Measurements from ENCODE around the gene RSRC2. TPM values are rescaled to one million over a fixed set of nuclear protein-coding genes. Genes with fewer than 3 reads are reported as not detected.
A peak's percentile ranks its signal among the peaks of the same experiment; 100 is the strongest.

RSRC2 gene
- 98.7 and 318 TPM in 2 replicates for total RNA-seq (2011; cell fraction: chromatin; rRNA removed; ENCODE audit: low replicate concordance)
- total RNA-seq (2011; cell fraction: nucleolus; rRNA removed), result 46.5 and 58.4 TPM in 2 replicates
- total RNA-seq (2011; cell fraction: nucleoplasm; rRNA removed), result 128 and 216 TPM in 2 replicates
- total RNA-seq (2014; rRNA removed), result 65.9 and 83.6 TPM in 2 replicates
- total RNA-seq (2014; rRNA removed; fragmentation: Illumina TruSeq; extraction: Trizol), result 112 and 125 TPM in 2 replicates
- 109 and 120 TPM in 2 replicates for total RNA-seq (2015; rRNA removed; fragmentation: Illumina TruSeq; extraction: Trizol)
- total RNA-seq (2021), result 55.5 and 56.9 TPM in 2 replicates
- 66.6 and 70.1 TPM in 2 replicates for polyA plus RNA-seq (2011; rRNA removed)
- 4.7 and 14.5 TPM in 2 replicates for polyA plus RNA-seq (2011; cell fraction: cytosol; rRNA removed)
- polyA plus RNA-seq (2011; cell fraction: nucleus; rRNA removed), result 82.9 and 129 TPM in 2 replicates
- polyA plus RNA-seq (2012), result 44.7 and 51.8 TPM in 2 replicates
- polyA plus RNA-seq (2014; fragmentation: Illumina TruSeq; extraction: Trizol), result 87.5 and 123 TPM in 2 replicates
- polyA plus RNA-seq (2014; fragmentation: Nextera tagmentation; extraction: Ambion mirVana), result 10 to 100 TPM; 52.6 to 72.3 TPM
- 65.0 and 80.3 TPM in 2 replicates for polyA plus RNA-seq (2014; rRNA removed)
- 55.6 and 64.7 TPM in 2 replicates for polyA minus RNA-seq (2011; rRNA and poly(A)+ RNA removed)
- polyA minus RNA-seq (2011; cell fraction: cytosol; rRNA and poly(A)+ RNA removed), result 13.8 and 20.4 TPM in 2 replicates
- polyA minus RNA-seq (2011; cell fraction: nucleus; rRNA and poly(A)+ RNA removed), result 44.2 and 98.2 TPM in 2 replicates
- Bru-seq, nascent RNA, result percentile 97 among the genes with signal in this experiment
- percentile 98 among the genes with signal in this experiment for BruChase-seq, experiment 1, labeled RNA remaining after a 2-hour chase
- percentile 98 among the genes with signal in this experiment for BruChase-seq, experiment 2, labeled RNA remaining after a 6-hour chase
- long read RNA-seq, experiment 1, transcript RSRC2-201 (10 exons, 3,520 nt), result major isoform, 77 of 240 reads
- long read RNA-seq, experiment 1, partial matches to known transcripts, result 41 of 240 reads
- long read RNA-seq, experiment 1, other reads (novel, unspliced or antisense), result 115 of 240 reads
- long read RNA-seq, experiment 2, transcript RSRC2-201 (10 exons, 3,520 nt), result major isoform, 7 of 57 reads
- long read RNA-seq, experiment 2, partial matches to known transcripts, result 31 of 57 reads
- long read RNA-seq, experiment 2, other reads (novel, unspliced or antisense), result 19 of 57 reads
- long read RNA-seq, experiment 3, transcript RSRC2-201 (10 exons, 3,520 nt), result major isoform, 13 of 59 reads
- long read RNA-seq, experiment 3, partial matches to known transcripts, result 24 of 59 reads
- long read RNA-seq, experiment 3, other reads (novel, unspliced or antisense), result 18 of 59 reads

DNA sequence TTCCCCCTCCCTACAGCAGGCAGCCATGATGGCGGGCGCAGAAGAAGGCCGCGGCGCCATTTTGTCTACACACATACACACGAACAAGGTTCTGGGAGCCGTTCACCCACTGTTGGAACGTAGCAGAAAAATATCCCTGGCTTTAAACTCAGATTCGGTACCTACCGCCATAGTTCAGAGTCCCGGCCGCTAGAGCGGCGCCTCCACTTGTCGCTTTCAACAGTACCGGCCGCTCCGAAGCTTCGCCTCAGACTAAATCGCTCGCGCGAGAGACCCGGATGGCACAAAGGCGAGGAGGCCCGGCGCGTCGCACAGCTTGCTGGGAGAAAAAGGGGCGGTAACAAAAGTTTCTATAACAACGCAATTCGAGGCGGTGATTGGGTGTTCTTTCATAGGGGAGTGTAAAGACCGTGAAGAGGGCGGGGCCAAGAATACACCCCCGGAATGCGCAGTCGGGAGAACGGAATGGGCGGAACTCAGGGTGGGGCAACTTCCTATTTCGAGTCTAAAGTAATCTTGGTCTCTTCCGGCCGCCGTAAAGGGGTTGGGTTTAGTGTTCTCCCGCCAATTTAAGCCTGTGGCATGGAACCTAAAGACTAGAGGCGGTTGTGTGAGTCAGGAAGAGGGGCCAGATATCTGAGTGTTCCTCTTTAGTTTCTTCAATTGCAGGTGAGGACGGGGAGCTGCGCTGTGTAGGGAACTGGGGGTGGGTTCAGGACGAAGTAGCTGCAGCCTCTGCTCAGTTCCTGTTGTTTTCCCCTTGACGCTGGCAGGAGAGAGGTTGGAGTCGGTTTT, at the start of gene RSRC2, which contains the start of gene KNTC1:
Gene RSRC2 (minus strand): TSS at position 254 of the 795 bp plus-strand sequence. CDS start 83 bp downstream, at position 171.
Gene KNTC1 (plus strand): TSS at position 567 of the 795 bp plus-strand sequence. CDS start 2,815 bp downstream, outside the sequence.
- H3K9me1 ChIP-seq (ENCODE audit: control insufficient read depth, insufficient read depth, low read length), result no peaks in the 10 kb centered on the region
- H3K27ac ChIP-seq (ENCODE audit: extremely low read depth, low read depth, low read length), result peak within 1 kb of the TSS; percentile 99
- peak within 1 kb of the TSS; percentile 62 for H3K4me3 ChIP-seq
- in situ Hi-C loops (cut with MboI), result no loop called here
- H3K9ac ChIP-seq (ENCODE audit: insufficient read depth in 1 of 2, low read depth in 2 of 2, low read length in 2 of 2), result peak within 1 kb of the TSS; percentile 98 to 99
- peaks cover 72% of the 10 kb centered on the region for H3K36me3 ChIP-seq (ENCODE audit: control insufficient read depth, insufficient read depth, low read length)
- H3K9me3 ChIP-seq (replicated peaks; ENCODE audit: control insufficient read depth, insufficient read depth, low read depth, low read length), result no peaks in the 10 kb centered on the region
- H2AFZ ChIP-seq (ENCODE audit: low read depth, low read length), result peak within 1 kb of the TSS; percentile 93
- H4K20me1 ChIP-seq (replicated peaks; ENCODE audit: control insufficient read depth, insufficient read depth, low read length), result peaks cover 29% of the 10 kb centered on the region
- POLR2A ChIA-PET, result interaction anchor here (0.5 to 6.5 kb wide), 30 partner anchors 8 to 706 kb away, joined by 3 to 62 read pairs (median 4); partner anchors contain the start of genes ABCB9 and ZCCHC8
- WGBS (ENCODE audit: insufficient coverage, low coverage, missing lambda C conversion rate), result under 1% methylated on average over 49 of the region's 51 CpGs
- peak; percentile 94 to 100 (median 96) for DNase-seq (ENCODE audit: extremely low read depth in 1 of 4, low spot score in 3 of 4)
- peak; percentile 97 for FAIRE-seq
- no TSS peak for BruUV-seq (replicated peaks)
- CTCF ChIA-PET (ENCODE audit: low intra/inter-chr PET ratio), result no interaction called here
- intact Hi-C loops (cut with micrococcal nuclease), result loop anchor here (1.0 to 5.0 kb wide), 2 partner anchors 26 to 465 kb away; no protein-coding TSS in a partner anchor
- no peaks in the 10 kb centered on the region for H3K27me3 ChIP-seq (ENCODE audit: control insufficient read depth in 2 of 2, insufficient read depth in 2 of 2, low read length in 2 of 2)
- H3K79me2 ChIP-seq (ENCODE audit: control insufficient read depth, insufficient read depth, low read length), result peaks cover 93% of the 10 kb centered on the region
- peak; percentile 90 for ATAC-seq
- peak within 1 kb of the TSS; percentile 98 for H3K4me2 ChIP-seq (ENCODE audit: insufficient read depth, low read length)
- H3K4me1 ChIP-seq (replicated peaks in 1 of 2; ENCODE audit: control insufficient read depth in 2 of 2, insufficient read depth in 2 of 2, low read length in 2 of 2), result peaks cover 4 to 21% of the 10 kb centered on the region in 2 experiments; a peak in 2 of 5 replicates
- TF ChIP-seq ZNF239 (CRISPR knock-in tag; IDR thresholded peaks at IDR 0.05), result 0 out of 2 replicates have a peak, but pooled peaks have one; percentile 23
- TF ChIP-seq POLR2B (IDR thresholded peaks at IDR 0.05; ENCODE audit: low read depth, partially characterized antibody), result peak; percentile 96
- TF ChIP-seq KLF6 (CRISPR knock-in tag; IDR thresholded peaks at IDR 0.05; ENCODE audit: borderline replicate concordance), result peak; percentile 90; the same call in 1 of the 2 replicates
- TF ChIP-seq, protein P1, sequence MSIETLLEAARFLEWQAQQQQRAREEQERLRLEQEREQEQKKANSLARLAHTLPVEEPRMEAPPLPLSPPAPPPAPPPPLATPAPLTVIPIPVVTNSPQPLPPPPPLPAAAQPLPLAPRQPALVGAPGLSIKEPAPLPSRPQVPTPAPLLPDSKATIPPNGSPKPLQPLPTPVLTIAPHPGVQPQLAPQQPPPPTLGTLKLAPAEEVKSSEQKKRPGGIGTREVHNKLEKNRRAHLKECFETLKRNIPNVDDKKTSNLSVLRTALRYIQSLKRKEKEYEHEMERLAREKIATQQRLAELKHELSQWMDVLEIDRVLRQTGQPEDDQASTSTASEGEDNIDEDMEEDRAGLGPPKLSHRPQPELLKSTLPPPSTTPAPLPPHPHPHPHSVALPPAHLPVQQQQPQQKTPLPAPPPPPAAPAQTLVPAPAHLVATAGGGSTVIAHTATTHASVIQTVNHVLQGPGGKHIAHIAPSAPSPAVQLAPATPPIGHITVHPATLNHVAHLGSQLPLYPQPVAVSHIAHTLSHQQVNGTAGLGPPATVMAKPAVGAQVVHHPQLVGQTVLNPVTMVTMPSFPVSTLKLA (conservative IDR thresholded peaks at IDR 0.05), result peak; percentile 74 to 91
- peak; percentile 96 for TF ChIP-seq GTF2E2 (tag; IDR thresholded peaks at IDR 0.05)
- TF ChIP-seq SIN3B (IDR thresholded peaks at IDR 0.05; ENCODE audit: low read depth), result peak; percentile 96
- TF ChIP-seq U2AF2 (optimal IDR thresholded peaks at IDR 0.05; ENCODE audit: low read depth, low read length), result no peak
- TF ChIP-seq POLR2A (conservative IDR thresholded peaks at IDR 0.05), result peak; percentile 99
- no peak for TF ChIP-seq ZEB2 (IDR thresholded peaks at IDR 0.05)
- TF ChIP-seq CREB3L1 (IDR thresholded peaks at IDR 0.05; ENCODE audit: borderline replicate concordance, low read depth), result peak; percentile 57; the same call in 1 of the 2 replicates
- TF ChIP-seq ZFX (CRISPR knock-in tag; IDR thresholded peaks at IDR 0.05), result peak; percentile 99
- peak in 1 of 2 experiments; percentile 90; a peak in 2 of 4 replicates for TF ChIP-seq HDAC1 (IDR thresholded peaks at IDR 0.05)
- no peak for TF ChIP-seq SAFB2 (IDR thresholded peaks at IDR 0.05; ENCODE audit: borderline replicate concordance, low read depth, low read length, severe bottlenecking)
- TF ChIP-seq TAF7 (tag; IDR thresholded peaks at IDR 0.05), result peak; percentile 98

Data from K562 (cell line).